Lower lobe of right lung (tissue), 2 donors: Measurements from ENCODE around the gene WNK4. TPM values are rescaled to one million over a fixed set of nuclear protein-coding genes. Genes with fewer than 3 reads are reported as not detected.

Experiments used
- ATAC-seq, 2 donors: fragments of 200-7000 bp; cut with Tn5 transposase; one replicate each; pipeline ENCODE4 v1.9.1; 2020 to 2022; ENCODE audit warnings: mild to moderate bottlenecking in 2 of 2, moderate library complexity in 2 of 2
- DNase-seq: peaks from one replicate; pipeline ENCODE4 v3.0.0-alpha.2; 2020
- H3K27ac ChIP-seq: fragments of 200-600 bp; one replicate; pipeline ENCODE4 v1.8.0; 2022
- H3K27me3 ChIP-seq: fragments of 200-600 bp; one replicate; pipeline ENCODE4 v1.8.0; 2022; ENCODE audit warnings: low read depth
- H3K36me3 ChIP-seq: fragments of 200-600 bp; one replicate; pipeline ENCODE4 v1.8.0; 2022; ENCODE audit warnings: mild to moderate bottlenecking
- H3K4me1 ChIP-seq: fragments of 200-600 bp; one replicate; pipeline ENCODE4 v1.8.0; 2022
- H3K4me3 ChIP-seq: fragments of 200-600 bp; one replicate; pipeline ENCODE4 v1.8.0; 2022; ENCODE audit warnings: mild to moderate bottlenecking
- H3K9me3 ChIP-seq: fragments of 200-600 bp; one replicate; pipeline ENCODE4 v1.8.0; 2022
- CTCF ChIP-seq: fragments of 200-600 bp; IDR thresholded peaks from one replicate; pipeline ENCODE4 v1.8.0; 2022; ENCODE audit warnings: antibody characterized with exemption, mild to moderate bottlenecking
- intact Hi-C: fragments of 100-400 bp; cut with DNase I; formaldehyde crosslinking; loops from one replicate; pipeline ENCODE4 v1.11.0; 2022
- total RNA-seq: library from RNA; stranded (reverse); fragmentation: NEBNext Ultra II Directional; extraction: Animal tissue kit (Norgen Biotek cat#: 25700); gene quantifications from one replicate; pipeline ENCODE4 v1.2.1, GENCODE V29; 2021
- donor health status: DM: no; HTN: yes; CAD: no; lungs with severe emphysema.

Gene WNK4
- total RNA-seq, 1 donor from 2014 or later = 0.47 TPM

- Histone ChIP-seq H3K27ac (no peak overlapping the region), H3K9me3 (no peaks in the 10 kb centered on the region), H3K27me3 (peaks cover 8% of the 10 kb centered on the region), H3K4me3 (no peak overlapping the region), H3K36me3 (peaks cover 46% of the 10 kb centered on the region), H3K4me1 (peaks cover 31% of the 10 kb centered on the region)
- no peak for TF ChIP-seq CTCF
- ATAC-seq (no peak), DNase-seq (no peak)
- intact Hi-C loops = no loop called here
These were observed 4.8 kb upstream of the WNK4 start for GRCh38 chr17:42775534-42776098.

GRCh38 chr17:42778570-42778969, 1.8 kb upstream of the WNK4 start:
- no peak for TF ChIP-seq CTCF
- no peak for DNase-seq
- ATAC-seq = no peak
- H3K4me1 ChIP-seq = peaks cover 20% of the 10 kb centered on the region
- no peak overlapping the region for H3K4me3 ChIP-seq
- H3K27ac ChIP-seq = no peak overlapping the region
- H3K36me3 ChIP-seq = peaks cover 46% of the 10 kb centered on the region
- H3K27me3 ChIP-seq = peaks cover 37% of the 10 kb centered on the region
- no peaks in the 10 kb centered on the region for H3K9me3 ChIP-seq
- intact Hi-C loops = no loop called here

- H3K36me3 ChIP-seq = peaks cover 46% of the 10 kb centered on the region
- H3K9me3 ChIP-seq = no peaks in the 10 kb centered on the region
- no peak for TF ChIP-seq CTCF
- no peak overlapping the region for H3K4me3 ChIP-seq
- intact Hi-C loops = no loop called here
- no peak for ATAC-seq
- H3K4me1 ChIP-seq = peaks cover 21% of the 10 kb centered on the region
- peaks cover 46% of the 10 kb centered on the region for H3K27me3 ChIP-seq
- DNase-seq = no peak
- H3K27ac ChIP-seq = no peak overlapping the region
These were observed 990 bp upstream of the WNK4 start for GRCh38 chr17:42779304-42779935.

- intact Hi-C loops = no loop called here
- no peak for TF ChIP-seq CTCF
- Histone ChIP-seq H3K27me3 (peaks cover 61% of the 10 kb centered on the region), H3K4me3 (peak overlapping the region; percentile 31), H3K4me1 (peaks cover 18% of the 10 kb centered on the region), H3K9me3 (no peaks in the 10 kb centered on the region), H3K36me3 (peaks cover 37% of the 10 kb centered on the region), H3K27ac (no peak overlapping the region)
- ATAC-seq = no peak
- no peak for DNase-seq
These were observed 635 bp downstream of the WNK4 start for GRCh38 chr17:42780851-42781638.

- DNase-seq = no peak
- Histone ChIP-seq H3K9me3 (no peaks in the 10 kb centered on the region), H3K4me1 (peaks cover 18% of the 10 kb centered on the region), H3K4me3 (no peak overlapping the region), H3K36me3 (peaks cover 30% of the 10 kb centered on the region), H3K27me3 (peaks cover 66% of the 10 kb centered on the region), H3K27ac (no peak overlapping the region)
- no peak for TF ChIP-seq CTCF
- ATAC-seq = no peak
- intact Hi-C loops = no loop called here
These were observed 1.3 kb downstream of the WNK4 start for GRCh38 chr17:42781639-42782165.
